HG02610 (cell line): ENCODE results near the gene SULT1C2.
"Not testable (repeated sequence)": the region's sequence is repeated elsewhere in the genome, so short reads cannot be mapped to it uniquely, and the experiment has no call there.

Source experiments
- ATAC-seq: cut with Tn5 transposase; IDR thresholded peaks from one replicate; pipeline ENCODE4 v1.9.1; 2021; ENCODE audit warnings: mild to moderate bottlenecking, moderate library complexity; ENCODE audit not compliant: unreplicated experiment

SULT1C2 gene

GRCh38 chr2:108288534-108289106, at the start of gene SULT1C2:
Gene SULT1C2, plus strand, starts transcription at chr2:108288895. Its CDS starts 4,773 bp downstream, at chr2:108293668.
- ATAC-seq = no peak

- no peak for ATAC-seq
Observed at GRCh38 chr2:108239786-108240185, 48.9 kb upstream of the SULT1C2 start, which contains the start of gene SULT1C3. Gene SULT1C3, plus strand, starts transcription at chr2:108239968. Its CDS starts 7,227 bp downstream, at chr2:108247195.

GRCh38 chr2:108240966-108241365, 47.7 kb upstream of the SULT1C2 start:
- ATAC-seq = no peak

GRCh38 chr2:108243566-108243965, 45.1 kb upstream of the SULT1C2 start:
- no peak for ATAC-seq

DNA sequence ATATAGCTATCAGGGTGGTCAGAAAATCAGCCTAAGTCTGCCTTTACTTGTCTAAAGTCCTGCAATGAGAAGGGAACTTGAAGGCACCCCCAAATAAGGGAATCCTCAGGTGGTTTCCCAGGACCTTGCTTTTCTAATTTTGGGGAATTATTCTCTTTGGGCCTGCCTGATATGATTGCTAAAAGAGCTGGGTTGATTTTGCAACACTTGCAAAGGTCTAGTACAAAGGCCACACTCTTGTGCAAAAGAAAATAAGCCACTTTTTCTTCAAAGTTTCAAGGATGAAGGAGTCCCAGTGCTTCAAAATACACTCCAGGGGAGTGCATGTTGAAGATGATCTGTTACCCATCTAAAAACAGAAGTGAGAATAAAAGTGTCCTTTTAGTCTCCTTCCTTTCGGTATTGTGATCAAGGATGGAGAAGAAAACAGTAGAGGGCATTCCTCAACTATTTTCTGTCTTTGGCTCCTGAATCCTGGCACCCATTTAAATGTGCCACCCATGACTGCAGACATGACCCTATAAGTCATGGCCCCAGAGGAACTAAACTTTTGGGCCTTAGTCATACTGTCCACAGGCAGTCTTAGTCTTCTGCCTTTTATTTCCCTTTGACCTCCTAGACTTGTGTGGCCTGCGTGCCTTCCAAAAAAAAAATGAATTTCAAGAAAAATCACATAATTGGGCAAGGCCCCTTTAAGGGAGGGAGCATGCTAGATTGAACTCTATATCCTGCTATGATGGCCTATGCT, 43.9 kb upstream of the SULT1C2 start:
- ATAC-seq = no peak

DNA sequence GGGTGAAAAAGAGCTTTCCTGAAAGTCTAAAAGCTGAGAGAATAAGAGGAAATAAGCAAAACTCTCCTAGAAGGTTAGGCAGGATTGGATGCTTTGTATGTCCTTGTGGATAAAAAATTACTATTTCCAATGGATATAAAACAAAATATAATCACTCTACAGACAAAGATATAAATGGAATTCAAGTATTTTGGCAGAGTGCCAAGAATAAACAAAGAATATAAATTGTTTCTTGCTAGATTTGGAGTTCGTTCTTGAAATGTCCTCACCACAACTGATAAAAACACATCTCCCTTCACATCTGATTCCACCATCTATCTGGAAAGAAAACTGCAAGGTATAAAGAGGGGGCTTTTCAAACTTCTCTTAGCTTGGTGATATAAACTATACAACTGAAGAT, 35.6 kb upstream of the SULT1C2 start:
- no peak for ATAC-seq

DNA sequence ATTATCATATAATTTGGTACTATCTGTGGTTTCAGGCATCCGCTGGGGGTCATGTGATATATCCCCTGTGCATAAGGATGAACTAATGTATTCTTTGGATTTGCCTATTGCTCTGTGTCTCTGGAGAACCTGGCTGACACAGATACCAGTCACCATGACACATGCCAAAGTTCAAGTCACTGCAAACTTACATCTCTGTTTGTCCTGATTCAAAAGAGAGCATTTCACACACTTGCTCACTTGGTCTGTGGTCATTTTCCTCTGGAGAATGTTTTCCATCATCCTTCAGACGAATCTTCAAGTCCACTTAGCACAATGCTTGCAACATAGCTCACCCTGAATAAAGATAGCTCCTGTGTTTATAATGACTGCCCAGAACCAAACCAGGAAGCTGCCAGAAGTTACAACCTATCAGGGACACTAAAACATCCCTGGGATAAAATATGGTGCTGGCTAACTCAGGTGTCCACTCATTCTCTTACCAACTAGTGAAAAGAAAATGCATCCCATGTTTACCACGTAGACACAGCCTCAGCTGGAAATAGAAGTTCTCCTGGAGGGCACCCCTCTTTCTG, 30.9 kb upstream of the SULT1C2 start:
- no peak for ATAC-seq

GRCh38 chr2:108260773-108261172, 27.9 kb upstream of the SULT1C2 start:
- ATAC-seq = no peak

DNA sequence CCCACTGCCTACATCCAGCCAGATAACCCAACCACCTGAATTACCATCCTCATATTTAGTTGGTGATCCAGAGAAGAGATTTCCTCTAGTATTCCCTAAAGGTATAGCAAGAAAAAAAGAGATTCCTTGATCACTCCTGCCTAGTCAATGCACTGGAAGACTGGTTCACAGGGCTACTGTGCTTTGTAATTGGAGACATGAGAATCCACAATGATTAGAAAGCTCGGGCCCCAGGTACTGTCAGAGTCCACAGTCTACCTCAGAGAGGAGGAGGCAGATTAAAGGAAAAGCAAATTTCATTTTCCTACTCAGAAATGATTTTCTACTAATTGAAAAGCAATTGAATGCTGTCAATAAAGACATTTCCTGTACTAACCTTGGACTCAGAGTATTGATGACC, 26.7 kb upstream of the SULT1C2 start:
- no peak for ATAC-seq

- no peak for ATAC-seq
Observed at GRCh38 chr2:108263401-108263800, 25.3 kb upstream of the SULT1C2 start.

DNA sequence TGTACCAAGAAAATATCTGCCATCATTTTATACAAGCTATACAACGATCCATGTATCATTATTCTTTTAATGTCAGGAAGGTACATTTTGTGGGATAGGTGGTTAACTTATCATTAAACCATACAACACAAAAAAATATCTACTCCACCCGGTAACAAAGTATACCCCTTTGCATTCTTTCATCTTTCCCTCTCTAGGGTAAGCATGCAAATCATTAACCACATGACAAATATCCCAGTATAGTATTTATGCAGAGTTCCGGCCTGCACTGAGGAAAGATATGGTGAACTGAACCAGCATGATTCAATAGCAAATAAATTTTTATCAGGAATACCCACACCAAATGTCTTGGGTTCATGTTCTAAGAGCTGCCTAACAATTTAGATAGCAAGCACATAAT, 22.5 kb upstream of the SULT1C2 start:
- ATAC-seq = no peak

DNA sequence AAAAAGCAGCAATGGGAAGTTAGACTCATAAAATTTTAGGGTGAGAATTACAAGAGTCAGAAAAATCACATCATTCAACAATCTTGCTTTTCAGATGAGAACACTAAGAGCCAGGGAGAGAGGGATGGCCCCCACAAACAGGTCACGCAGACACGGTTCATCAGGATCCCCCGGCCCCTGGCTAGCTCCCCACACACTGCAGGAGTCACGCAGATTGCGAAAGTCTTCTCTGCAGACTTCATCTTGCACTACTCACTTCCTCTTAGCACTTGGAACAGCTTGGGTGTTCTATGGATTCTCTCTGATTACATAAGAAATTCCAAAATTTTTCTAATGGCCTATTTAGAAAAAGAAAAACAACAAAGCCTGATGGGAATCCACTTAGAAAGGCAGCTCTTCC, 21.6 kb upstream of the SULT1C2 start:
- ATAC-seq = no peak

- ATAC-seq = no peak
Observed at GRCh38 chr2:108268001-108268400, 20.7 kb upstream of the SULT1C2 start.

- no peak for ATAC-seq
Observed at GRCh38 chr2:108270346-108270745, 18.3 kb upstream of the SULT1C2 start.

DNA sequence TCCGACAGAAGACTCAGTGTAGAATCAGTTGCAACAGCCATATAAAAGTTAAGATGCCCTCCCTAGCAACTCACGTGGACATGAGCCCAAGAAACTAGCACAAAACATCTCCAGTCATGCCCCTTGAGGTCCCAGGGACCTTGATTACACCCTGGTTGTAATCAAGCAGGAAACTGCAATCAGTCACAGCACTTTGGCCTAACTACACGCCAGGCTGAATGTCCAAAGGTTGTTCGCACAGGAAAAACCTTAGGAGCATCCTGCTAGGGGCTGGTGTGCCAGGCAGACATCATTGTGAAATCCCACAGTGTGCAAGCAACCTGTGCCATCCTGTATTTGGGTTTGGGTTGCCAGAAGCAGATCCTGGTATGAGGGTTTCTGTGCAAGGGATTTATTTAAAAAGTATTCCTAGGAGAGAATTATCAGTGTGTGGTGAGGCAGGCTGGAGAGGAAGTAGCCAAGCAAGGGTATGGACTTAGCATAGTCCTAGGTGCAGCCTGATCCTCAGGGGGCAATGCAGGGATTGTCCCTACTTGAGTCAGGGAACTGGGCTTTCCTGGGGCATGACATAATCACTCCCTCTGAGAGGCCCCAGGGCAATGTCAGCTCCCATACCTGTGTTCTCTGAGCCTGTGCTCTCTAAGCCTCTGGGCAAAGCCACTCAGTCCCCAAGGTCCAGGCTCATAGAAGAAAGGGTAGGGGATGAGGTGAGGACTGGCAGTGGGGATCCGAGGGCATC, 17.8 kb upstream of the SULT1C2 start:
- no peak for ATAC-seq

DNA sequence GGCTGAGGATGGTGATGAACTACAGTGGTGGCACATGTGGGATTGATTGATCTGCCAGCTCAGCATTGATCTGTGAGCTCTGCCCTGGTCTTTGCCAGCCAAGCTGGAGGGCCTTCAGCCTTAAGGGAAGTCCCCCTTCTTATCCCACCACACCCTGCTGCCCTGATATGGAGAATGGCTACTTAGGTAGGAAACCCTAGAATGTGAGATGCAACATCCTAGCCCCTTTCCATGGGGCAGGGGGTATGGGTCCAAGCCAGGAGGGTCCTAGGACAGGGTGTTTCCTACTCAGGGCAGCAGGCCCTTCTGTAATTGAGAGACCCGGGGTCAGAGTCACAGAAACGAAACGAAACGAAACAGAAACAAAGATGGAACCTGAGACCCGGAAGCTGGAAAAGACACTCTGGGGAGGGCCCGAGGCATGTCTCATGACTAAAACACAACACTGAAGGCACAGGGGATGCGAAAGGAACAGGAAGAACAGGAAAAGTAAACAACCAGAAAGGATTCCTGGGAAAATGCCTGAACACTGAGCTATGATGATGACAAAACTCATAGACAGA, 16.9 kb upstream of the SULT1C2 start:
- ATAC-seq = no peak

- no peak for ATAC-seq
Observed at GRCh38 chr2:108278631-108279030, 10.1 kb upstream of the SULT1C2 start.

- no peak for ATAC-seq
Observed at GRCh38 chr2:108279468-108279867, 9.2 kb upstream of the SULT1C2 start.

DNA sequence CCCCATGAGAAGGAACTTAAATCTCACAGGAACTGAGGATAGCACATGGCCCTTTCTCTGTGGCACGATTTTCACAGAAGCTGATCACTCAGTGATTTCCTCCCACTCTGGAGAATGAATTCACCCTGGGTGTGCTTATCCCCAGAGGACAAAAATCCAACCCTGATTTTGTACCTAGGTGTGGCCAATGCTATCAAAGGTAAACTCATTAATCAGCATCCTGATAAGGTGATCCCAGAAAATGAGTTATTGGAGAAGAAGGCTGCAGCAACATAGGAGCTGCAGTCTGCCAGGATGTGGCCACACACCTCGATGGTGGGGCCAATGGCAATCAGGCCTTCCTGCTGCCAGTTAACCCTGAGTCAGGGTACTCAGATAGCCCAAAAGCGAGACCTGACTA, 8.2 kb upstream of the SULT1C2 start:
- ATAC-seq = no peak

DNA sequence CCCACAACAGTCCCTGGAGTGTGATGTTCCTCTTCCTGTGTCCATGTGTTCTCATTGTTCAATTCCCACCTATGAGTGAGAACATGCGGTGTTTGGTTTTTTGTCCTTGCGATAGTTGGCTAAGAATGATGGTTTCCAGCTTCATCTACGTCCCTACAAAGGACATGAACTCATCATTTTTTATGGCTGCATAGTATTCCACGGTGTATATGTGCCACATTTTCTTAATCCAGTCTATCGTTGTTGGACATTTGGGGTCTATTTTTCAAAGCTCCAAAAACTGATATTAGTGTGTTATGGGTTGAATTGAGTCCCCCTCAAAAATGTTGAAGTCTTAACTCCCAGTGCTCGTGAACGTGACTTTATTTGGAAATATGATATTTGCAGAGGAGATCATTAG, 4.1 kb upstream of the SULT1C2 start:
- ATAC-seq = not testable (repeated sequence)

GRCh38 chr2:108285616-108286015, 3.1 kb upstream of the SULT1C2 start:
- ATAC-seq = no peak
